Breast epithelium (tissue), 4 donors: ENCODE data around the gene SH3GL3. TPM values are rescaled to one million over a fixed set of nuclear protein-coding genes. Genes with fewer than 3 reads are reported as not detected.

ENCODE experiments used
- DNase-seq, 2 donors: peaks; one replicate each; pipeline ENCODE4 v3.0.0-alpha.2; 2019; ENCODE audit warnings: low spot score in 2 of 2
- H3K27ac ChIP-seq, 2 donors: fragments of 200-600 bp; sonication (generic) in 1 of 2; one replicate each; pipeline ENCODE4 v1.5.1; 2016 to 2019; ENCODE audit warnings: mild to moderate bottlenecking in 1 of 2
- H3K27me3 ChIP-seq, 2 donors: fragments of 200-600 bp; sonication (generic) in 1 of 2; one replicate each; pipeline versions ENCODE4 v1.5.1 to v1.6.0; 2017 to 2019; ENCODE audit warnings: control low read depth in 1 of 2, mild to moderate bottlenecking in 1 of 2
- H3K36me3 ChIP-seq: fragments of 200-600 bp; one replicate; pipeline ENCODE4 v1.5.1; 2019
- H3K4me1 ChIP-seq, 2 donors: fragments of 200-600 bp; sonication (generic); one replicate each; pipeline ENCODE4 v1.5.1; 2016 to 2019; ENCODE audit warnings: control low read depth in 1 of 2
- H3K4me3 ChIP-seq, 3 donors: fragments of 200-600 bp; sonication (generic); 1 replicate in 2 of 3; 2 replicates in 1 of 3; pipeline ENCODE4 v1.5.1; 2016 to 2019; ENCODE audit warnings: mild to moderate bottlenecking in 3 of 3, moderate library complexity in 2 of 3
- H3K9me3 ChIP-seq, 2 donors: fragments of 200-600 bp; sonication (generic) in 1 of 2; one replicate each; pipeline ENCODE4 v1.5.1; 2016 to 2019; ENCODE audit warnings: control low read depth in 1 of 2
- CTCF ChIP-seq, 3 donors: fragments of 450-650 bp; IDR thresholded peaks; one replicate each; pipeline ENCODE4 v1.5.1; 2016 to 2017; ENCODE audit warnings: antibody characterized with exemption in 3 of 3, mild to moderate bottlenecking in 3 of 3, moderate library complexity in 3 of 3
- POLR2A ChIP-seq: fragments of 450-650 bp; IDR thresholded peaks from one replicate; pipeline ENCODE4 v1.6.1; 2016; ENCODE audit warnings: antibody characterized with exemption, mild to moderate bottlenecking, moderate library complexity
- POLR2AphosphoS5 ChIP-seq, 3 donors: sonication (generic); formaldehyde crosslinking; IDR thresholded peaks; one replicate each; pipeline ENCODE4 v1.6.1; 2017; ENCODE audit warnings: antibody characterized with exemption in 3 of 3
- intact Hi-C: fragments of 100-400 bp; cut with DNase I; formaldehyde crosslinking; loops from one replicate; pipeline ENCODE4 v1.15.1; 2023; ENCODE audit warnings: low total_unique reads
- total RNA-seq, 3 donors: library from RNA; depleted of rRNA; stranded (reverse); fragments of >200 nt; gene quantifications; one replicate each; pipeline ENCODE4 v1.1.0, GENCODE V29; 2016

The SH3GL3 gene
- total RNA-seq, 3 donors from 2014 or later, result not detected

- Histone ChIP-seq H3K27ac (no peak overlapping the region), H3K36me3 (no peaks in the 10 kb centered on the region), H3K4me3 (no peak overlapping the region), H3K27me3 (no peaks in the 10 kb centered on the region), H3K9me3 (no peaks in the 10 kb centered on the region), H3K4me1 (no peaks in the 10 kb centered on the region)
- TF ChIP-seq POLR2A, result no peak
- TF ChIP-seq POLR2AphosphoS5 (IDR thresholded peaks at IDR 0.05), result no peak
- TF ChIP-seq CTCF (IDR thresholded peaks at IDR 0.05), result no peak
- DNase-seq, result no peak
- intact Hi-C loops, result no loop called here
Measured at GRCh38 chr15:83626171-83626802, 179.1 kb downstream of the SH3GL3 start.

GRCh38 chr15:83631534-83631933 lies 184.4 kb downstream of the SH3GL3 start:
- intact Hi-C loops, result no loop called here
- no peak for DNase-seq
- no peak for TF ChIP-seq CTCF (IDR thresholded peaks at IDR 0.05)
- no peak for TF ChIP-seq POLR2AphosphoS5 (IDR thresholded peaks at IDR 0.05)
- no peak for TF ChIP-seq POLR2A

GRCh38 chr15:83643201-83643600 lies 196.1 kb downstream of the SH3GL3 start:
- intact Hi-C loops, result no loop called here
- Histone ChIP-seq H3K4me3 (no peak overlapping the region), H3K27me3 (no peaks in the 10 kb centered on the region), H3K36me3 (no peaks in the 10 kb centered on the region), H3K9me3 (peaks cover 4 to 17% of the 10 kb centered on the region in 2 donors), H3K4me1 (no peaks in the 10 kb centered on the region), H3K27ac (no peak overlapping the region)
- no peak for TF ChIP-seq POLR2A
- TF ChIP-seq POLR2AphosphoS5 (IDR thresholded peaks at IDR 0.05), result no peak
- TF ChIP-seq CTCF (IDR thresholded peaks at IDR 0.05), result no peak
- DNase-seq, result no peak

More at GRCh38 chr15:83631534-83631933, 184.4 kb downstream of the SH3GL3 start:
- no peaks in the 10 kb centered on the region for H3K4me1 ChIP-seq
- H3K36me3 ChIP-seq, result no peaks in the 10 kb centered on the region
- peaks cover 0 to 4% of the 10 kb centered on the region in 2 donors for H3K9me3 ChIP-seq
- H3K27ac ChIP-seq, result no peak overlapping the region
- H3K4me3 ChIP-seq, result no peak overlapping the region
- H3K27me3 ChIP-seq, result no peaks in the 10 kb centered on the region

- intact Hi-C loops, result no loop called here
- H3K4me1 ChIP-seq, result no peaks in the 10 kb centered on the region
Measured at GRCh38 chr15:83644439-83644838, 197.3 kb downstream of the SH3GL3 start.

More at GRCh38 chr15:83644439-83644838, 197.3 kb downstream of the SH3GL3 start:
- Histone ChIP-seq H3K9me3 (peaks cover 0 to 17% of the 10 kb centered on the region in 2 donors), H3K27ac (no peak overlapping the region), H3K27me3 (no peaks in the 10 kb centered on the region), H3K4me3 (no peak overlapping the region), H3K36me3 (no peaks in the 10 kb centered on the region)
- TF ChIP-seq CTCF (IDR thresholded peaks at IDR 0.05) (no peak), POLR2A (no peak), POLR2AphosphoS5 (IDR thresholded peaks at IDR 0.05) (no peak)
- no peak for DNase-seq
